H1 (cell line): ENCODE measurements around the gene CRNKL1. TPM values are rescaled to one million over a fixed set of nuclear protein-coding genes. Genes with fewer than 3 reads are reported as not detected.

Experiments used
- CTCF ChIA-PET: fragments of 300-600 bp; sonication (Branson Sonifier 250); formaldehyde crosslinking; loops from one replicate; lab custom pipeline; 2021; ENCODE audit not compliant: partially characterized antibody; lab: Charles Lee
- POLR2A ChIA-PET: fragments of 300-600 bp; sonication (Branson Sonifier 250); formaldehyde crosslinking; loops from one replicate; lab custom pipeline; 2021; ENCODE audit warnings: inconsistent platforms; ENCODE audit not compliant: partially characterized antibody; lab: Charles Lee
- DNase-seq, 2 experiments: peaks; one replicate each; pipeline versions ENCODE4 v3.0.0 to v3.0.0-alpha.2; 2010 to 2022; ENCODE audit warnings: low spot score in 2 of 2, low read depth in 1 of 2, mixed read lengths in 1 of 2
- FAIRE-seq: peaks from 2 replicates; lab custom pipeline; 2011; peaks lifted over from hg19 to GRCh38; lab: Jason Lieb, UNC
- H2AFZ ChIP-seq: 2 replicates; pipeline ENCODE4 v1.8.1; 2012; ENCODE audit warnings: low read length, inconsistent platforms
- H2AK5ac ChIP-seq: 2 replicates; pipeline ENCODE4 v1.6.1; 2013; ENCODE audit warnings: low read depth, low read length
- H2BK120ac ChIP-seq: replicated peaks from 2 replicates; pipeline ENCODE3; 2013; ENCODE audit warnings: low read depth, low read length, inconsistent platforms
- H2BK12ac ChIP-seq: 2 replicates; pipeline ENCODE4 v1.6.1; 2013; ENCODE audit warnings: low read depth, low read length
- H2BK15ac ChIP-seq: 2 replicates; pipeline ENCODE4 v1.6.1; 2013; ENCODE audit warnings: low read length
- H2BK20ac ChIP-seq: 2 replicates; pipeline ENCODE4 v1.6.1; 2013; ENCODE audit warnings: low read length
- H2BK5ac ChIP-seq: 2 replicates; pipeline ENCODE4 v1.6.1; 2013; ENCODE audit warnings: low read depth, low read length
- H3K14ac ChIP-seq: 2 replicates; pipeline ENCODE4 v1.6.1; 2013; ENCODE audit warnings: inconsistent platforms; ENCODE audit not compliant: insufficient read length
- H3K18ac ChIP-seq: 2 replicates; pipeline ENCODE4 v1.6.1; 2013; ENCODE audit warnings: low read length; ENCODE audit errors: extremely low read depth
- H3K23ac ChIP-seq: 2 replicates; pipeline ENCODE4 v1.6.1; 2013; ENCODE audit warnings: inconsistent platforms; ENCODE audit not compliant: insufficient read length
- H3K23me2 ChIP-seq: 2 replicates; pipeline ENCODE4 v1.6.1; 2013; ENCODE audit warnings: low read depth, low read length
- H3K27ac ChIP-seq: 2 replicates; pipeline ENCODE4 v1.6.1; 2011; ENCODE audit warnings: low read depth, low read length, inconsistent platforms
- H3K27me3 ChIP-seq, 4 experiments: replicated peaks in 1 of 4; 1 replicate in 1 of 4; 2 replicates in 3 of 4; pipeline versions ENCODE4 v1.6.1 to v1.8.1; 2011 to 2013; ENCODE audit warnings: low read length in 3 of 4, mild to moderate bottlenecking in 3 of 4, inconsistent platforms in 2 of 4, mixed read lengths in 2 of 4, moderate library complexity in 1 of 4; ENCODE audit not compliant: control insufficient read depth in 3 of 4, insufficient read depth in 3 of 4; ENCODE audit errors: extremely low read depth in 1 of 4
- H3K36me3 ChIP-seq, 4 experiments: 2 replicates each; pipeline versions ENCODE4 v1.6.1 to v1.8.1; 2011 to 2013; ENCODE audit warnings: mild to moderate bottlenecking in 4 of 4, low read length in 3 of 4, moderate library complexity in 2 of 4, control low read depth in 1 of 4, inconsistent platforms in 1 of 4; ENCODE audit not compliant: insufficient read depth in 4 of 4, control insufficient read depth in 2 of 4
- H3K4ac ChIP-seq: replicated peaks from 2 replicates; pipeline ENCODE3; 2013; ENCODE audit warnings: low read length, low read depth, mixed read lengths, inconsistent platforms; ENCODE audit not compliant: insufficient read length
- H3K4me1 ChIP-seq, 4 experiments: replicated peaks in 1 of 4; 1 replicate in 1 of 4; 2 replicates in 3 of 4; pipeline versions ENCODE4 v1.6.1 to v1.8.1; 2011 to 2013; ENCODE audit warnings: low read length in 3 of 4, inconsistent platforms in 2 of 4, mixed read lengths in 1 of 4; ENCODE audit not compliant: insufficient read depth in 4 of 4, control insufficient read depth in 3 of 4
- H3K4me2 ChIP-seq, 2 experiments: 2 replicates each; pipeline versions ENCODE4 v1.6.1 to v1.8.1; 2011 to 2013; ENCODE audit warnings: low read depth in 2 of 2, low read length in 2 of 2, control low read depth in 1 of 2, inconsistent platforms in 1 of 2, mild to moderate bottlenecking in 1 of 2; ENCODE audit not compliant: insufficient read depth in 1 of 2
- H3K4me3 ChIP-seq, 4 experiments: fragments of 200-600, 300-600 bp in 1 of 4; sonication (generic), shearing (Covaris generic), sonication (Bioruptor Twin) in 1 of 4; 2 replicates each; pipeline versions ENCODE4 v1.5.1 to v1.8.1; 2011 to 2016; ENCODE audit warnings: low read length in 4 of 4, low read depth in 3 of 4, control low read depth in 2 of 4, inconsistent platforms in 2 of 4, mild to moderate bottlenecking in 2 of 4, mixed read lengths in 1 of 4, moderate library complexity in 1 of 4; ENCODE audit not compliant: insufficient read depth in 2 of 4; ENCODE audit errors: extremely low read depth in 1 of 4
- H3K56ac ChIP-seq: replicated peaks from 2 replicates; pipeline ENCODE3; 2013; ENCODE audit warnings: low read depth, mild to moderate bottlenecking, mixed read lengths, low read length, inconsistent platforms; ENCODE audit not compliant: insufficient read length
- H3K79me1 ChIP-seq: 2 replicates; pipeline ENCODE4 v1.6.1; 2013; ENCODE audit warnings: low read depth, low read length, control low read depth
- H3K79me2 ChIP-seq, 2 experiments: 2 replicates each; pipeline versions ENCODE4 v1.6.1 to v1.8.1; 2012 to 2013; ENCODE audit warnings: low read length in 2 of 2, mild to moderate bottlenecking in 2 of 2, inconsistent platforms in 1 of 2; ENCODE audit not compliant: insufficient read depth in 2 of 2, control insufficient read depth in 1 of 2
- H3K9ac ChIP-seq, 4 experiments: replicated peaks in 1 of 4; 1 replicate in 1 of 4; 2 replicates in 3 of 4; pipeline versions ENCODE4 v1.6.1 to v1.8.1; 2011 to 2013; ENCODE audit warnings: low read depth in 3 of 4, low read length in 3 of 4, control low read depth in 2 of 4, mild to moderate bottlenecking in 2 of 4, moderate library complexity in 2 of 4, inconsistent platforms in 1 of 4; ENCODE audit errors: extremely low read depth in 1 of 4
- H3K9me3 ChIP-seq, 2 experiments: 2 replicates each; pipeline versions ENCODE4 v1.6.1 to v1.8.1; 2012 to 2013; ENCODE audit warnings: mild to moderate bottlenecking in 2 of 2, moderate library complexity in 2 of 2, control low read depth in 1 of 2, inconsistent platforms in 1 of 2, low read depth in 1 of 2, low read length in 1 of 2, mixed read lengths in 1 of 2; ENCODE audit not compliant: insufficient read depth in 2 of 2
- H4K20me1 ChIP-seq, 2 experiments: replicated peaks in 1 of 2; 2 replicates each; pipeline versions ENCODE3 to v1.8.1; 2011 to 2013; ENCODE audit warnings: inconsistent platforms in 2 of 2, low read length in 2 of 2, mild to moderate bottlenecking in 1 of 2; ENCODE audit not compliant: insufficient read depth in 2 of 2, control insufficient read depth in 1 of 2
- H4K5ac ChIP-seq: 2 replicates; pipeline ENCODE4 v1.6.1; 2013; ENCODE audit warnings: low read length, low read depth, mixed read lengths, inconsistent platforms; ENCODE audit not compliant: insufficient read length
- H4K8ac ChIP-seq: 2 replicates; pipeline ENCODE4 v1.8.0; 2013; ENCODE audit warnings: mild to moderate bottlenecking, moderate library complexity, low read length, inconsistent platforms; ENCODE audit not compliant: insufficient read depth; ENCODE audit errors: extremely low read depth
- H4K91ac ChIP-seq: replicated peaks from 2 replicates; pipeline ENCODE3; 2013; ENCODE audit warnings: low read length, mixed read lengths, inconsistent platforms; ENCODE audit not compliant: insufficient read length
- CREB1 ChIP-seq: IDR thresholded peaks from 2 replicates; pipeline ENCODE4 v1.6.1; 2012; ENCODE audit warnings: inconsistent platforms
- EZH2 ChIP-seq: fragments of 200-600 bp; sonication (generic); IDR thresholded peaks from 2 replicates; pipeline ENCODE4 v1.7.1; 2012; ENCODE audit warnings: low read depth, mild to moderate bottlenecking, moderate library complexity, low read length, inconsistent platforms; ENCODE audit not compliant: severe bottlenecking
- PHF8 ChIP-seq: fragments of 200-600 bp; sonication (generic); conservative IDR thresholded peaks from 2 replicates; pipeline ENCODE4 v1.7.1; 2012; ENCODE audit warnings: low read depth, mild to moderate bottlenecking, inconsistent platforms, low read length, moderate library complexity
- RAD21 ChIP-seq, 2 experiments: IDR thresholded peaks in 1 of 2; conservative IDR thresholded peaks in 1 of 2; 2 replicates each; pipeline ENCODE4 v1.6.1; 2011; ENCODE audit warnings: low read depth in 2 of 2, low read length in 2 of 2, improper control_type of control experiment in 1 of 2, inconsistent platforms in 1 of 2, mild to moderate bottlenecking in 1 of 2, moderate library complexity in 1 of 2
- TAF1 ChIP-seq: IDR thresholded peaks from 2 replicates; pipeline ENCODE4 v1.6.1; 2011; ENCODE audit warnings: mild to moderate bottlenecking, low read depth, low read length
- TBP ChIP-seq: IDR thresholded peaks from 2 replicates; pipeline ENCODE4 v1.6.1; 2011; ENCODE audit warnings: low read depth, low read length, improper control_type of control experiment
- WGBS, 2 experiments: shearing (Covaris generic) in 1 of 2; methylation state at CpG; one replicate each; pipeline versions ENCODE4 v1.1.6 to v1.1.7; 2013 to 2015; ENCODE audit warnings: low lambda C conversion rate in 2 of 2, mixed read lengths in 2 of 2, inconsistent platforms in 1 of 2, low coverage in 1 of 2, missing lambda C conversion rate in 1 of 2; ENCODE audit not compliant: insufficient replicate concordance in 2 of 2, insufficient coverage in 1 of 2, insufficient read length in 1 of 2; ENCODE audit errors: extremely low coverage in 1 of 2, missing lambda C conversion rate in 1 of 2; 5-methylcytosine and 5-hydroxymethylcytosine counted together
- polyA plus RNA-seq, 7 experiments: library from polyadenylated mRNA; depleted of rRNA in 3 of 7; stranded (reverse) in 5 of 7; unstranded in 2 of 7; fragments of >200 nt in 5 of 7; fragments of 200-250 nt in 2 of 7; gene quantifications; 1 replicate in 5 of 7; 2 replicates in 1 of 7; 4 replicates in 1 of 7; pipeline versions ENCODE4 v1.2.1 to v1.2.3, GENCODE V29; 2011 to 2013; ENCODE audit warnings: missing spikeins in 2 of 7, mixed read lengths in 2 of 7
- total RNA-seq: library from RNA; stranded (reverse); fragmentation: NEBNext Ultra II Directional; extraction: Animal tissue kit (Norgen Biotek cat#: 25700); gene quantifications from 2 replicates; pipeline ENCODE4 v1.2.1, GENCODE V29; 2021
- TF ChIP-seq, protein P1 (sequence below): IDR thresholded peaks from 2 replicates; pipeline ENCODE4 v1.6.1; 2012; ENCODE audit warnings: low read length, inconsistent platforms

Gene CRNKL1
- total and polyA plus RNA-seq, 2 of the 8 experiments (the other 6 are each of a cell fraction or from before 2014, with no cell fraction given) = 4.0 to 26.5 TPM

DNA sequence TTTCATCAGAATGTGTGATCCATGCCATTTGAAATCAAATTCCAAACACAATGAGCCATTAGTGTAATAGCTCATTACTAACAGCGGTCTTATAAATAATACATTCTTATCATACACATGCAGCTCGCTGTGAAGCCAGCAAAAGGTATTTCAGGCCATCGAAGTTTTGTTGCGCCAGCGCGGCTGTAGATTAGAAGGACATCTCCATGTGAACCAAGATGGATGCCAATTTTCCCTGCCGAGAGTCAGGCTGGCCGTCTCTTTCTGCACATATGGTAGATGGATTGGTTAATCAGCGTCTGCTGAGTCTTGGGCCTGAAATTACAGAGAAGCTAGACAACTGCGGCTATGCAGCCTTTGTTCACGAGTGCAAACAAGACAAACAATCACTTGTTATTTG is 44.2 kb upstream of the CRNKL1 start:
- no peak overlapping the region for H2AK5ac ChIP-seq
- no peak overlapping the region for H4K5ac ChIP-seq
- H4K20me1 ChIP-seq = no peaks in the 10 kb centered on the region
- FAIRE-seq (no peak), DNase-seq (no peak)
- H2BK12ac ChIP-seq = no peak overlapping the region
- 81% methylated on average over 11 of the region's 11 CpGs; no CpG with 5 or more reads in 1 of the 2 experiments for whole genome bisulfite sequencing, 2 experiments
- H4K91ac ChIP-seq = no peak overlapping the region
- no peak overlapping the region for H3K9ac ChIP-seq
- H3K23me2 ChIP-seq = no peaks in the 10 kb centered on the region
- no peak overlapping the region for H3K14ac ChIP-seq
- no peak overlapping the region for H2AFZ ChIP-seq
- ChIA-PET POLR2A (no interaction called here), CTCF (interaction anchor here (0.8 to 1.8 kb wide), 2 partner anchors 10 to 13 kb away, joined by 3 to 4 read pairs; no protein-coding TSS in a partner anchor)
- no peak overlapping the region for H2BK120ac ChIP-seq
- H3K23ac ChIP-seq = no peak overlapping the region
- no peak overlapping the region for H3K27ac ChIP-seq
- H3K4me2 ChIP-seq = no peak overlapping the region
- H2BK20ac ChIP-seq = no peak overlapping the region
- no peaks in the 10 kb centered on the region for H3K79me1 ChIP-seq
- no peaks in the 10 kb centered on the region for H3K9me3 ChIP-seq
- no peaks in the 10 kb centered on the region for H3K36me3 ChIP-seq
- H3K4me1 ChIP-seq = no peaks in the 10 kb centered on the region
- no peak overlapping the region for H3K4me3 ChIP-seq
- no peak overlapping the region for H2BK5ac ChIP-seq
- no peak overlapping the region for H3K18ac ChIP-seq
- H3K27me3 ChIP-seq = no peaks in the 10 kb centered on the region
- no peak overlapping the region for H3K4ac ChIP-seq
- no peaks in the 10 kb centered on the region for H3K79me2 ChIP-seq
- H2BK15ac ChIP-seq = no peak overlapping the region
- H4K8ac ChIP-seq = no peak overlapping the region
- no peak overlapping the region for H3K56ac ChIP-seq
- TF ChIP-seq PHF8 (no peak), RAD21 (IDR thresholded peaks at IDR 0.05 in 1 of 2, conservative IDR thresholded peaks at IDR 0.05 in 1 of 2; ENCODE audit: low read depth in 2 of 2, low read length in 2 of 2) (no peak), TAF1 (no peak), CREB1 (no peak), EZH2 (no peak), TBP (no peak)
- TF ChIP-seq, protein P1, sequence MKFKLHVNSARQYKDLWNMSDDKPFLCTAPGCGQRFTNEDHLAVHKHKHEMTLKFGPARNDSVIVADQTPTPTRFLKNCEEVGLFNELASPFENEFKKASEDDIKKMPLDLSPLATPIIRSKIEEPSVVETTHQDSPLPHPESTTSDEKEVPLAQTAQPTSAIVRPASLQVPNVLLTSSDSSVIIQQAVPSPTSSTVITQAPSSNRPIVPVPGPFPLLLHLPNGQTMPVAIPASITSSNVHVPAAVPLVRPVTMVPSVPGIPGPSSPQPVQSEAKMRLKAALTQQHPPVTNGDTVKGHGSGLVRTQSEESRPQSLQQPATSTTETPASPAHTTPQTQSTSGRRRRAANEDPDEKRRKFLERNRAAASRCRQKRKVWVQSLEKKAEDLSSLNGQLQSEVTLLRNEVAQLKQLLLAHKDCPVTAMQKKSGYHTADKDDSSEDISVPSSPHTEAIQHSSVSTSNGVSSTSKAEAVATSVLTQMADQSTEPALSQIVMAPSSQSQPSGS = no peak
